ENCODE measurements around the gene NFIA. TPM values are rescaled to one million over a fixed set of nuclear protein-coding genes. Genes with fewer than 3 reads are reported as not detected.

The NFIA gene
- total RNA-seq, 1 experiment from 2014 or later: 0.35 TPM

- H4K5ac ChIP-seq (ENCODE audit: insufficient read length, low read depth, low read length): no peak overlapping the region
- Mint-ChIP-seq H3K27ac (no peak overlapping the region), H3K4me3 (no peak overlapping the region), H3K36me3 (ENCODE audit: insufficient read depth in 1 of 3, low read depth in 3 of 3) (no peaks in the 10 kb centered on the region), H3K27me3 (ENCODE audit: low read depth) (no peaks in the 10 kb centered on the region), H3K4me1 (0 out of 4 replicates have a peak, but pooled peaks cover 0 to 2% of the 10 kb centered on the region in 2 experiments), H3K9me3 (no peaks in the 10 kb centered on the region)
- H3K79me1 ChIP-seq (ENCODE audit: insufficient read depth, low read depth, low read length, poor library complexity, severe bottlenecking): no peaks in the 10 kb centered on the region
- no peak overlapping the region for H3T11ph ChIP-seq (ENCODE audit: low read length)
- no peaks in the 10 kb centered on the region for H3K23me2 ChIP-seq (ENCODE audit: insufficient read length, low read depth, low read length, poor library complexity, severe bottlenecking)
- H2BK120ac ChIP-seq (ENCODE audit: low read depth, low read length, poor library complexity, severe bottlenecking): no peak overlapping the region
- H3K18ac ChIP-seq (ENCODE audit: insufficient read length, low read depth, low read length): no peak overlapping the region
- H3K4me1 ChIP-seq (ENCODE audit: insufficient read depth, low read length): no peaks in the 10 kb centered on the region
- no peaks in the 10 kb centered on the region for H4K20me1 ChIP-seq (ENCODE audit: control insufficient read depth, insufficient read depth, insufficient read length)
- H2BK20ac ChIP-seq (ENCODE audit: low read depth, low read length, poor library complexity, severe bottlenecking): no peak overlapping the region
- no peak overlapping the region for H2BK5ac ChIP-seq (ENCODE audit: insufficient read length, low read length)
- no peak overlapping the region for H3K9ac ChIP-seq (ENCODE audit: extremely low read depth, insufficient read length, low read length)
- no peak overlapping the region for H3K27ac ChIP-seq (ENCODE audit: insufficient read length, low read depth, low read length)
- H2AK5ac ChIP-seq (ENCODE audit: insufficient read length, low read length): no peak overlapping the region
- H2BK12ac ChIP-seq (ENCODE audit: insufficient read length, low read depth, low read length): no peak overlapping the region
- no peak overlapping the region for H3K14ac ChIP-seq (ENCODE audit: insufficient read depth, low read length)
- H3K4ac ChIP-seq (ENCODE audit: low read depth, low read length): no peak overlapping the region
- no peaks in the 10 kb centered on the region for H3K9me3 ChIP-seq (ENCODE audit: control insufficient read depth, low read depth, low read length)
- no peak overlapping the region for H3K4me2 ChIP-seq (ENCODE audit: insufficient read depth, insufficient read length, low read length)
- WGBS (ENCODE audit: extremely low coverage, insufficient read length, low lambda C conversion rate): no CpG with 5 or more reads among the region's 3 CpGs
- H3K56ac ChIP-seq (ENCODE audit: insufficient read length, low read depth, low read length): no peak overlapping the region
- no peak for DNase-seq
- no peak overlapping the region for H3K23ac ChIP-seq (ENCODE audit: insufficient read length, low read depth, low read length)
- H3K79me2 ChIP-seq (ENCODE audit: insufficient read depth, low read length): no peaks in the 10 kb centered on the region
- no peak for TF ChIP-seq CTCF (conservative IDR thresholded peaks at IDR 0.05)
- no peaks in the 10 kb centered on the region for H3K27me3 ChIP-seq (ENCODE audit: insufficient read depth, low read length)
- no peak overlapping the region for H2BK15ac ChIP-seq (ENCODE audit: low read depth, low read length)
- H4K8ac ChIP-seq (replicated peaks; ENCODE audit: insufficient read length, low read depth, low read length): no peak overlapping the region
- H2AFZ ChIP-seq (ENCODE audit: low read length): no peak overlapping the region
- no peak overlapping the region for H4K91ac ChIP-seq (ENCODE audit: insufficient read length, low read depth, low read length)
Measured at GRCh38 chr1:61400997-61401396, 318.6 kb downstream of the NFIA start.

All from H9 (cell line).